Cardiac atrium fibroblast (primary cell): ENCODE results near the gene FAM156B. TPM values are rescaled to one million over a fixed set of nuclear protein-coding genes. Genes with fewer than 3 reads are reported as not detected.

ENCODE experiments used
- total RNA-seq: library from RNA; depleted of rRNA; stranded (reverse); fragments of >200 nt; gene quantifications from 2 replicates; pipeline ENCODE4 v1.2.3, GENCODE V29; 2015

FAM156B gene
- 18.3 and 22.0 TPM in 2 replicates for total RNA-seq

GRCh38 chrX:52896855-52897709 is at the start of gene FAM156B:
Gene FAM156B, plus strand, starts transcription at chrX:52897330. Its CDS starts 9,896 bp downstream, at chrX:52907226.

GRCh38 chrX:52867610-52868348 is 29.4 kb upstream of the FAM156B start, which contains the start of gene XAGE3:
Gene XAGE3, minus strand, starts transcription at chrX:52868083. Its CDS starts 950 bp downstream, at chrX:52867133.

Other genes with a start within 250 kb of the FAM156B start
- gene SSX7, start 242.4 kb upstream of the FAM156B start, total RNA-seq, result not detected in 2 replicates
- gene SSX2, start 190.2 kb upstream of the FAM156B start, total RNA-seq, result not detected in 2 replicates
- gene SSX2B, start 146.1 kb upstream of the FAM156B start, total RNA-seq, result not detected in 2 replicates
- gene SPANXN5, start 99.9 kb upstream of the FAM156B start, total RNA-seq, result not detected in 2 replicates
- gene XAGE5, start 86.0 kb upstream of the FAM156B start, total RNA-seq, result not detected in 2 replicates
- gene XAGE3, start 29.2 kb upstream of the FAM156B start, total RNA-seq, result not detected in 2 replicates
- gene FAM156A, start 61.2 kb downstream of the FAM156B start, total RNA-seq, result 11.5 and 14.3 TPM in 2 replicates
- gene GPR173, start 151.5 kb downstream of the FAM156B start, total RNA-seq, result 1.3 TPM in 2 replicates
- gene TSPYL2, start 185.0 kb downstream of the FAM156B start, total RNA-seq, result 11.4 and 23.8 TPM in 2 replicates
- gene KANTR, start 196.8 kb downstream of the FAM156B start, total RNA-seq, result 1.3 and 2.8 TPM in 2 replicates